A673 (cell line): ENCODE measurements around the gene CPLX3. TPM values are rescaled to one million over a fixed set of nuclear protein-coding genes. Genes with fewer than 3 reads are reported as not detected.

Experiments used
- BruUV-seq: library from RNA; stranded (reverse); fragments of 400-500 nt; replicated peaks from 2 replicates; lab custom pipeline; 2021; lab: Mats Ljungman, UMichigan
- CTCF ChIA-PET: fragments of 300-600 bp; sonication (Branson Sonifier 250); formaldehyde crosslinking; loops from one replicate; lab custom pipeline; 2022; ENCODE audit warnings: antibody characterized with exemption; lab: Charles Lee
- POLR2A ChIA-PET: fragments of 300-600 bp; sonication (Branson Sonifier 250); formaldehyde crosslinking; loops from one replicate; lab custom pipeline; 2022; ENCODE audit warnings: antibody characterized with exemption; ENCODE audit not compliant: low non-redundant PET; lab: Charles Lee
- DNase-seq: peaks from one replicate; pipeline ENCODE4 v3.0.0-alpha.2; 2015; ENCODE audit warnings: low spot score
- H3K27ac ChIP-seq: fragments of 200-600 bp; sonication (generic); 2 replicates; pipeline ENCODE4 v1.5.1; 2016; ENCODE audit warnings: mixed run types, low read depth, mild to moderate bottlenecking, mixed read lengths, antibody characterized with exemption, low read length; ENCODE audit not compliant: poor library complexity, severe bottlenecking
- H3K27me3 ChIP-seq: fragments of 200-600 bp; sonication (generic); replicated peaks from 2 replicates; pipeline ENCODE4 v1.6.1; 2017; ENCODE audit warnings: mixed run types, low read depth, mild to moderate bottlenecking, mixed read lengths, antibody characterized with exemption, low read length; ENCODE audit not compliant: insufficient read depth, poor library complexity
- H3K36me3 ChIP-seq: fragments of 200-600 bp; sonication (generic); 2 replicates; pipeline ENCODE4 v1.6.1; 2016; ENCODE audit warnings: mixed run types, mild to moderate bottlenecking, mixed read lengths, antibody characterized with exemption, low read length; ENCODE audit not compliant: insufficient read depth, poor library complexity, severe bottlenecking
- H3K4me1 ChIP-seq: fragments of 200-600 bp; sonication (generic); 2 replicates; pipeline ENCODE4 v1.6.1; 2017; ENCODE audit warnings: mixed run types, mild to moderate bottlenecking, mixed read lengths, antibody characterized with exemption, low read length; ENCODE audit not compliant: insufficient read depth, poor library complexity, severe bottlenecking
- H3K4me3 ChIP-seq: fragments of 200-600 bp; sonication (generic); 2 replicates; pipeline ENCODE4 v1.5.1; 2016; ENCODE audit warnings: low read depth, mixed run types, mild to moderate bottlenecking, mixed read lengths, low read length; ENCODE audit not compliant: poor library complexity, severe bottlenecking
- H3K9me3 ChIP-seq: fragments of 200-600 bp; sonication (generic); 2 replicates; pipeline ENCODE4 v1.6.1; 2016; ENCODE audit warnings: mixed run types, low read depth, mild to moderate bottlenecking, mixed read lengths, antibody characterized with exemption, low read length; ENCODE audit not compliant: poor library complexity, severe bottlenecking
- EZH2 ChIP-seq: fragments of 200-600 bp; sonication (generic); IDR thresholded peaks from 2 replicates; pipeline ENCODE4 v1.6.1; 2017; ENCODE audit warnings: borderline replicate concordance, low read depth, mild to moderate bottlenecking, mixed read lengths, antibody characterized with exemption, low read length; ENCODE audit not compliant: poor library complexity, severe bottlenecking
- intact Hi-C: fragments of 100-400 bp; cut with micrococcal nuclease; formaldehyde crosslinking; loops from one replicate; pipeline ENCODE4 v1.10.0; 2022; ENCODE audit not compliant: unreplicated experiment
- total RNA-seq: library from RNA; stranded (reverse); gene quantifications from 2 replicates; pipeline ENCODE4 v1.2.3, GENCODE V29; 2021
- TF ChIP-seq, protein P1 (sequence below): fragments of 300-800, 200-600 bp; sonication (generic); conservative IDR thresholded peaks from 2 replicates; pipeline ENCODE4 v1.5.1; 2017; ENCODE audit warnings: low read depth, mild to moderate bottlenecking, antibody characterized with exemption, low read length, moderate library complexity, mixed read lengths

Gene CPLX3
- total RNA-seq, 1 experiment from 2014 or later: 0.17 TPM

DNA sequence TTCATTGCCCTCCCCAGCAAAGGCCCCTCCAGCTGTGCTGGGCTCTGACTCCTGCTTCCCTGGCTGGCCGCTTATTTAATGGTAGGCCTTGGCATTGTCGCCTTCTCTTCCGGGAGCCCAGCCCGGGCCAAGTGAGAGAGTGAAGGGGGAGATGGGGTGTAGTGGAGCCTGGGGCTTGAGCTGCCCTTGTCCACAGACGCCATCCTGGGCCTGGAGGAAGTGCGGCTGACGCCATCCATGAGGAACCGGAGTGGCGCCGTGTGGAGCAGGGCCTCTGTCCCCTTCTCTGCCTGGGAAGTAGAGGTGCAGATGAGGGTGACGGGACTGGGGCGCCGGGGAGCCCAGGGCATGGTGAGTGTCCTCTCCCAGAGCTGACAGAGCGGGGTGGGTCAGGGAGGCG lies 10.5 kb upstream of the CPLX3 start:
- no peak for TF ChIP-seq EZH2
- TF ChIP-seq, protein P1, sequence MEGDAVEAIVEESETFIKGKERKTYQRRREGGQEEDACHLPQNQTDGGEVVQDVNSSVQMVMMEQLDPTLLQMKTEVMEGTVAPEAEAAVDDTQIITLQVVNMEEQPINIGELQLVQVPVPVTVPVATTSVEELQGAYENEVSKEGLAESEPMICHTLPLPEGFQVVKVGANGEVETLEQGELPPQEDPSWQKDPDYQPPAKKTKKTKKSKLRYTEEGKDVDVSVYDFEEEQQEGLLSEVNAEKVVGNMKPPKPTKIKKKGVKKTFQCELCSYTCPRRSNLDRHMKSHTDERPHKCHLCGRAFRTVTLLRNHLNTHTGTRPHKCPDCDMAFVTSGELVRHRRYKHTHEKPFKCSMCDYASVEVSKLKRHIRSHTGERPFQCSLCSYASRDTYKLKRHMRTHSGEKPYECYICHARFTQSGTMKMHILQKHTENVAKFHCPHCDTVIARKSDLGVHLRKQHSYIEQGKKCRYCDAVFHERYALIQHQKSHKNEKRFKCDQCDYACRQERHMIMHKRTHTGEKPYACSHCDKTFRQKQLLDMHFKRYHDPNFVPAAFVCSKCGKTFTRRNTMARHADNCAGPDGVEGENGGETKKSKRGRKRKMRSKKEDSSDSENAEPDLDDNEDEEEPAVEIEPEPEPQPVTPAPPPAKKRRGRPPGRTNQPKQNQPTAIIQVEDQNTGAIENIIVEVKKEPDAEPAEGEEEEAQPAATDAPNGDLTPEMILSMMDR: no peak
- DNase-seq: no peak
- ChIA-PET CTCF (no interaction called here), POLR2A (no interaction called here)
- H3K9me3 ChIP-seq: no peaks in the 10 kb centered on the region
- no peak overlapping the region for H3K4me3 ChIP-seq
- no peak overlapping the region for H3K27ac ChIP-seq
- intact Hi-C loops: no loop called here
- H3K36me3 ChIP-seq: no peaks in the 10 kb centered on the region
- BruUV-seq: no TSS peak
- H3K4me1 ChIP-seq: no peaks in the 10 kb centered on the region
- no peaks in the 10 kb centered on the region for H3K27me3 ChIP-seq

DNA sequence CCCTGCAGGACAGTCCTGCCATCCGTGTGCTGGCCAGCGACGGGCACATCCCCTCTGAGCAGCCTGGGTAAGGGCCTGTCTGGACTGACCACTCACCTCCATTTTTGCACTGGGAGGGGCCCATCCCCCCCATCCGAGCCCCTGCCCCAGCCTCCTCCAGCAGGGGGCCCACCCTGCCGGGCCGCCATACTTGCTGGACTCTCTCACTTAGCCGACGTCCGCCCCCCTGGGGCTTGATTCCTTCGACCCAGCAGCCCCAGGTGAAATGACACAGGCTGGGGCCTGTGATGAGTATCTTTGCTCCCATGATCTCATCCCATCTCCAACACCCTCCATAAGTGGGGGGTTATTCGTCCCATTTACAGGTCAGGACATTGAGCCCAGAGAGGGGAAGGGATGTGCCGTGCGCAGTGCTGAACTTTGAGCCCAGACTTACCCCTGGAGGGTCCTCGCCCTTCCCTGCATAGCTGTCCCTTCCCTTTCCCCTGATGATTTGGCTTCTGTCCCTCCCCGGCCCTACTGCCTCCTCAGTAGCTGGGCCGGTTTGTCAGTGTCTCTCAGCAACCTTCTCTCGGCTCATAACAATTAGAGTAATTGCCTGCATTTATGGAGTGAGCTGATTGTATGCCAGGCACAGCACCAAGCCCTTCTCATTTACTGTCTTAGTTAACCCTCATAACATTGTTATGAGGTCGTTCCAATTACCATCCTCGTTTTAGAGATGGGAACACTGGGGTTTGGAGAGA lies 9.6 kb upstream of the CPLX3 start:
- TF ChIP-seq EZH2: no peak
- TF ChIP-seq, protein P1: no peak
- POLR2A ChIA-PET: no interaction called here
- DNase-seq: no peak
- no peaks in the 10 kb centered on the region for H3K9me3 ChIP-seq
- no TSS peak for BruUV-seq
- no peaks in the 10 kb centered on the region for H3K36me3 ChIP-seq
- no peaks in the 10 kb centered on the region for H3K4me1 ChIP-seq
- H3K27me3 ChIP-seq: no peaks in the 10 kb centered on the region
- H3K27ac ChIP-seq: no peak overlapping the region
- intact Hi-C loops: no loop called here
- CTCF ChIA-PET: no interaction called here
- no peak overlapping the region for H3K4me3 ChIP-seq

DNA sequence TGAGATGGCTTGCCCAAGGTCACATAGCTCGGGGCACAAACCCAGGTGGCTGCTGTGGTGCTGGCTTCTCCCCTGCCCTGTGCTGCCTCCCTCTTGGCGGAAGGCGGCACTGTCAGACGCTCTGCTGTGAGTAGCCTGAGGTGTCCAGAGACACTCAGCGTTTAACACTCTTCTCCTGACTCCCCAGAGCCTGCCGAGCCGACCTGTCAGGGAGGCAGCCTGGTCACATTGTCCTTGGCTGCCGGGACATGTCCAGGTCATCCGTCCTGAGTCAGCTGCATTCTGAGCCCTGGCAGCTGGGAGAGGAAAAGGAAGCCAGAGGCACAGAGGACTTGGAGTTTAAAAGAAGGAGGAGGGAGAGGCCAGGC lies 9.1 kb upstream of the CPLX3 start:
- Histone ChIP-seq H3K9me3 (no peaks in the 10 kb centered on the region), H3K27ac (no peak overlapping the region), H3K4me3 (no peak overlapping the region), H3K4me1 (no peaks in the 10 kb centered on the region), H3K27me3 (no peaks in the 10 kb centered on the region), H3K36me3 (no peaks in the 10 kb centered on the region)
- no TSS peak for BruUV-seq
- DNase-seq: no peak
- ChIA-PET CTCF (no interaction called here), POLR2A (no interaction called here)
- TF ChIP-seq EZH2: no peak
- TF ChIP-seq, protein P1: no peak
- intact Hi-C loops: no loop called here
